Skeletal muscle satellite cell (primary cell): ENCODE measurements around the gene AGBL5.

Experiments used
- H3K27me3 ChIP-seq: 2 replicates; pipeline ENCODE4 v1.7.0; 2013; ENCODE audit warnings: low read length; ENCODE audit not compliant: control insufficient read depth, insufficient read depth
- H3K36me3 ChIP-seq: 2 replicates; pipeline ENCODE4 v1.7.0; 2013; ENCODE audit warnings: mild to moderate bottlenecking, control low read depth, low read length; ENCODE audit not compliant: insufficient read depth
- H3K4me1 ChIP-seq: 2 replicates; pipeline ENCODE4 v1.7.0; 2013; ENCODE audit warnings: low read length; ENCODE audit not compliant: control insufficient read depth, insufficient read depth
- H3K4me2 ChIP-seq: 2 replicates; pipeline ENCODE4 v1.7.0; 2013; ENCODE audit warnings: mild to moderate bottlenecking, low read length
- H3K4me3 ChIP-seq: 2 replicates; pipeline ENCODE4 v1.7.0; 2013; ENCODE audit warnings: low read length
- H3K9ac ChIP-seq: 2 replicates; pipeline ENCODE4 v1.7.0; 2013; ENCODE audit warnings: mild to moderate bottlenecking, low read depth, low read length, moderate library complexity
- H3K9me3 ChIP-seq: replicated peaks from 2 replicates; pipeline ENCODE4 v1.7.0; 2013; ENCODE audit warnings: mild to moderate bottlenecking, control low read depth, low read length

Gene AGBL5

GRCh38 chr2:27059141-27059820 lies 7.8 kb downstream of the AGBL5 start:
- Histone ChIP-seq H3K4me2 (no peak overlapping the region), H3K4me1 (no peaks in the 10 kb centered on the region), H3K27me3 (no peaks in the 10 kb centered on the region), H3K4me3 (no peak overlapping the region), H3K36me3 (peaks cover 17% of the 10 kb centered on the region), H3K9ac (no peak overlapping the region), H3K9me3 (no peaks in the 10 kb centered on the region)

- no peaks in the 10 kb centered on the region for H3K9me3 ChIP-seq
- no peak overlapping the region for H3K4me2 ChIP-seq
- H3K36me3 ChIP-seq = peaks cover 18% of the 10 kb centered on the region
- H3K9ac ChIP-seq = no peak overlapping the region
- no peaks in the 10 kb centered on the region for H3K4me1 ChIP-seq
- no peaks in the 10 kb centered on the region for H3K27me3 ChIP-seq
- no peak overlapping the region for H3K4me3 ChIP-seq
Observed at GRCh38 chr2:27060323-27060722, 8.9 kb downstream of the AGBL5 start.

GRCh38 chr2:27065128-27065527 lies 13.7 kb downstream of the AGBL5 start:
- no peak overlapping the region for H3K9ac ChIP-seq
- no peak overlapping the region for H3K4me2 ChIP-seq
- H3K4me3 ChIP-seq = no peak overlapping the region
- no peaks in the 10 kb centered on the region for H3K27me3 ChIP-seq
- no peaks in the 10 kb centered on the region for H3K9me3 ChIP-seq
- H3K36me3 ChIP-seq = peaks cover 44% of the 10 kb centered on the region
- H3K4me1 ChIP-seq = peaks cover 11% of the 10 kb centered on the region

- Histone ChIP-seq H3K4me3 (no peak overlapping the region), H3K36me3 (peaks cover 40% of the 10 kb centered on the region)
Observed at GRCh38 chr2:27067385-27067784, 15.9 kb downstream of the AGBL5 start.

GRCh38 chr2:27069436-27069835 lies 18.0 kb downstream of the AGBL5 start:
- peak overlapping the region; percentile 82 for H3K4me3 ChIP-seq
- H3K36me3 ChIP-seq = peaks cover 40% of the 10 kb centered on the region
- H3K27me3 ChIP-seq = no peaks in the 10 kb centered on the region
- H3K4me1 ChIP-seq = peaks cover 24% of the 10 kb centered on the region
- H3K4me2 ChIP-seq = peak overlapping the region; percentile 91
- peak overlapping the region; percentile 93 for H3K9ac ChIP-seq
- no peaks in the 10 kb centered on the region for H3K9me3 ChIP-seq

More at GRCh38 chr2:27067385-27067784, 15.9 kb downstream of the AGBL5 start:
- peaks cover 21% of the 10 kb centered on the region for H3K4me1 ChIP-seq
- H3K9ac ChIP-seq = no peak overlapping the region
- H3K4me2 ChIP-seq = no peak overlapping the region
- H3K27me3 ChIP-seq = no peaks in the 10 kb centered on the region
- no peaks in the 10 kb centered on the region for H3K9me3 ChIP-seq

- Histone ChIP-seq H3K36me3 (peaks cover 37% of the 10 kb centered on the region), H3K4me1 (peaks cover 29% of the 10 kb centered on the region), H3K9ac (peak overlapping the region; percentile 93), H3K4me2 (peak overlapping the region; percentile 91), H3K27me3 (no peaks in the 10 kb centered on the region), H3K9me3 (no peaks in the 10 kb centered on the region), H3K4me3 (peak overlapping the region; percentile 82)
Observed at GRCh38 chr2:27069961-27070618, 18.6 kb downstream of the AGBL5 start.

- Histone ChIP-seq H3K4me3 (peak overlapping the region; percentile 82), H3K4me1 (peaks cover 33% of the 10 kb centered on the region), H3K36me3 (peaks cover 30% of the 10 kb centered on the region), H3K4me2 (peak overlapping the region; percentile 91), H3K27me3 (no peaks in the 10 kb centered on the region), H3K9ac (peak overlapping the region; percentile 93), H3K9me3 (no peaks in the 10 kb centered on the region)
Observed at GRCh38 chr2:27070653-27071276, 19.3 kb downstream of the AGBL5 start.

- H3K27me3 ChIP-seq = no peaks in the 10 kb centered on the region
- peak within 1 kb of the TSS; percentile 93 for H3K9ac ChIP-seq
- H3K36me3 ChIP-seq = peaks cover 28% of the 10 kb centered on the region
- peak within 1 kb of the TSS; percentile 91 for H3K4me2 ChIP-seq
- no peaks in the 10 kb centered on the region for H3K9me3 ChIP-seq
- H3K4me3 ChIP-seq = peak within 1 kb of the TSS; percentile 82
- peaks cover 33% of the 10 kb centered on the region for H3K4me1 ChIP-seq
Observed at GRCh38 chr2:27071277-27071989, 20.0 kb downstream of the AGBL5 start, which contains the start of gene OST4. TSS of gene OST4 (minus strand) at chr2:27071654.

- Histone ChIP-seq H3K4me1 (peaks cover 33% of the 10 kb centered on the region), H3K27me3 (no peaks in the 10 kb centered on the region), H3K36me3 (peaks cover 28% of the 10 kb centered on the region), H3K4me2 (peak overlapping the region; percentile 91), H3K9ac (peak overlapping the region; percentile 93), H3K9me3 (no peaks in the 10 kb centered on the region), H3K4me3 (peak overlapping the region; percentile 82)
Observed at GRCh38 chr2:27071990-27072830, 20.7 kb downstream of the AGBL5 start.

GRCh38 chr2:27072920-27073319 lies 21.5 kb downstream of the AGBL5 start:
- peaks cover 35% of the 10 kb centered on the region for H3K4me1 ChIP-seq
- H3K36me3 ChIP-seq = peaks cover 21% of the 10 kb centered on the region
- no peak overlapping the region for H3K4me3 ChIP-seq

More at GRCh38 chr2:27072920-27073319, 21.5 kb downstream of the AGBL5 start:
- H3K27me3 ChIP-seq = no peaks in the 10 kb centered on the region
- no peaks in the 10 kb centered on the region for H3K9me3 ChIP-seq
- no peak overlapping the region for H3K9ac ChIP-seq
- H3K4me2 ChIP-seq = no peak overlapping the region
